IMR-90 (cell line): ENCODE data around the gene FBXL7.

Experiments used
- BHLHE40 ChIP-seq: fragments of 150-350 bp; IDR thresholded peaks from 2 replicates; pipeline ENCODE4 v1.6.1; 2016; ENCODE audit warnings: mild to moderate bottlenecking, low read depth, low read length
- FOS ChIP-seq: fragments of 150-350 bp; IDR thresholded peaks from 2 replicates; pipeline ENCODE4 v1.6.1; 2016; ENCODE audit warnings: low read depth, low read length
- MAFK ChIP-seq: IDR thresholded peaks from 2 replicates; pipeline ENCODE4 v1.6.1; 2012; ENCODE audit warnings: low read depth, low read length, improper control_type of control experiment
- MAZ ChIP-seq: IDR thresholded peaks from 2 replicates; pipeline ENCODE4 v1.6.1; 2012; ENCODE audit warnings: low read depth, mild to moderate bottlenecking, low read length, improper control_type of control experiment, moderate library complexity, borderline replicate concordance
- POLR2A ChIP-seq: IDR thresholded peaks from 2 replicates; pipeline ENCODE4 v1.6.1; 2012; ENCODE audit warnings: mild to moderate bottlenecking, low read depth, low read length
- RAD21 ChIP-seq: IDR thresholded peaks from 2 replicates; pipeline ENCODE4 v1.6.1; 2012; ENCODE audit warnings: low read length, improper control_type of control experiment
- SMC3 ChIP-seq: fragments of 150-350 bp; IDR thresholded peaks from 2 replicates; pipeline ENCODE4 v1.6.1; 2016; ENCODE audit warnings: low read depth, mild to moderate bottlenecking, antibody characterized with exemption, low read length, moderate library complexity
- TF ChIP-seq, protein P1 (sequence below): conservative IDR thresholded peaks from 2 replicates; pipeline ENCODE4 v1.5.1; 2012; ENCODE audit warnings: mild to moderate bottlenecking, low read depth, low read length, improper control_type of control experiment

DNA sequence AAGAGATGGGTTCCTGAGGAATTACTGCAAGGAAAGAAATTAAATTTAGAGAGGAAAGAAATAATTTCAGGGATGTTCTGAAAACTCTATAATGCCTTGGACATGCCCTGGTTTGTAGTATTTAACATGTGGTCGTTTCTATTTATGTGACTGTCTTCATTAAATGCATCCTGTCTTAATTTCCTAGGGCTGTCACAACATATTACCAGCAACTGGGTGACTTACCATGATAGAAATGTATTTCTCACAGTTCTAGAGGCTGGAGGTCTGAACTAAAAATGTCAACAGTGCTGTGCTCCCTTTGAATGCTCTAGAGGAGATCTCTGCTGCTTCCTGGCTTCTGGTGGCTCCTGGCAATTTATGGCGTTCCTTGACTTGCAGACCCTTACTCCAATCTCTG lies 287.7 kb downstream of the FBXL7 start:
- TF ChIP-seq POLR2A = no peak
- no peak for TF ChIP-seq MAZ
- TF ChIP-seq, protein P1, sequence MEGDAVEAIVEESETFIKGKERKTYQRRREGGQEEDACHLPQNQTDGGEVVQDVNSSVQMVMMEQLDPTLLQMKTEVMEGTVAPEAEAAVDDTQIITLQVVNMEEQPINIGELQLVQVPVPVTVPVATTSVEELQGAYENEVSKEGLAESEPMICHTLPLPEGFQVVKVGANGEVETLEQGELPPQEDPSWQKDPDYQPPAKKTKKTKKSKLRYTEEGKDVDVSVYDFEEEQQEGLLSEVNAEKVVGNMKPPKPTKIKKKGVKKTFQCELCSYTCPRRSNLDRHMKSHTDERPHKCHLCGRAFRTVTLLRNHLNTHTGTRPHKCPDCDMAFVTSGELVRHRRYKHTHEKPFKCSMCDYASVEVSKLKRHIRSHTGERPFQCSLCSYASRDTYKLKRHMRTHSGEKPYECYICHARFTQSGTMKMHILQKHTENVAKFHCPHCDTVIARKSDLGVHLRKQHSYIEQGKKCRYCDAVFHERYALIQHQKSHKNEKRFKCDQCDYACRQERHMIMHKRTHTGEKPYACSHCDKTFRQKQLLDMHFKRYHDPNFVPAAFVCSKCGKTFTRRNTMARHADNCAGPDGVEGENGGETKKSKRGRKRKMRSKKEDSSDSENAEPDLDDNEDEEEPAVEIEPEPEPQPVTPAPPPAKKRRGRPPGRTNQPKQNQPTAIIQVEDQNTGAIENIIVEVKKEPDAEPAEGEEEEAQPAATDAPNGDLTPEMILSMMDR = no peak
- no peak for TF ChIP-seq RAD21
- no peak for TF ChIP-seq MAFK
- no peak for TF ChIP-seq BHLHE40
- TF ChIP-seq FOS = no peak
- TF ChIP-seq SMC3 = no peak
